HG03025 (cell line): ENCODE data around the gene ATF3.
"Not testable (repeated sequence)": the region's sequence is repeated elsewhere in the genome, so short reads cannot be mapped to it uniquely, and the experiment has no call there.

Experiments used
- ATAC-seq: cut with Tn5 transposase; IDR thresholded peaks from one replicate; pipeline ENCODE4 v1.9.1; 2021; ENCODE audit warnings: mild to moderate bottlenecking, moderate library complexity; ENCODE audit not compliant: unreplicated experiment, low FRiP score

Gene ATF3

DNA sequence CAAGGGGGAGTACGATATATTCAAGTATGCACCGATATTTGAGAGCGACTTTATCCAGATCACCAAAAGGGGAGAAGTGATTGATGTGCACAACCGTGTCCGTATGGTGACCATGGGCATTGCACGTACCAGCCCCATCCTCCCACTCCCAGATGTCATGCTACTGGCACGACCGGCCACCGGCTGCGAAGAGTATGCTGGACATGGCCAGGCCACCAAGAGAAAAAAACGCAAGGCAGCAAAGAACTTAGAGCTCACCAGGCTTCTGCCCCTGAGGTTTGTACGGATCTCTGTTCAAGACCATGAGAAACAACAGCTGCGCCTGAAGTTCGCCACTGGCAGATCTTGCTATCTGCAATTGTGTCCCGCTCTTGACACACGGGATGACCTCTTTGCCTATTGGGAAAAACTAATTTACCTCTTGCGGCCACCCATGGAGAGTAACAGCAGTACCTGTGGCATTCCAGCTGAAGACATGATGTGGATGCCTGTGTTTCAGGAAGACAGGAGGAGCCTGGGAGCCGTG, 16.5 kb downstream of the ATF3 start:
- ATAC-seq: no peak

DNA sequence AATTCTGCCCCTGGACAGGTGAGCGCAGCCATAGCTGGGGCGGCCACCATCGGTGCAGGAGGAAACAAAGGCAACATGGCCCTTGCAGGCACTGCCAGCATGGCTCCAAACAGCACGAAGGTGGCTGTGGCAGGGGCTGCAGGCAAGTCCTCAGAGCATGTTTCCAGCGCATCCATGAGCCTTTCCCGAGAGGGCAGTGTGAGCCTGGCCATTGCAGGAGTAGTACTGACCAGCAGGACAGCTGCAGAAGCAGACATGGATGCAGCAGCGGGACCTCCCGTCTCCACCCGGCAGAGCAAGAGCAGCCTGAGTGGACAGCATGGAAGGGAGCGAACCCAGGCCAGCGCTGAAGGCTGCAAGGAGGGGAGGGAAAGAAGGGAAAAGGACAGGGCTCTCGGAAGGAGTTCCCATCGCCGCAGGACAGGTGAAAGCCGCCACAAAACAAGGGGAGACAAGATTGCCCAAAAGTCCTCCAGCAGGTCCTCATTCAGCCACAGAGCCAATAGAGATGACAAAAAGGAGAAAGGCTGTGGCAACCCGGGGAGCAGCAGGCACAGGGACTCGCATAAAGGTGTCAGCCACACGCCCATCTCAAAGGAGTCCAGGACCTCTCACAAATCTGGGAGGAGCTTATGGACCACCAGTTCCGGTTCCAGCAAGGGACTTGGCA, 17.4 kb downstream of the ATF3 start:
- no peak for ATAC-seq

DNA sequence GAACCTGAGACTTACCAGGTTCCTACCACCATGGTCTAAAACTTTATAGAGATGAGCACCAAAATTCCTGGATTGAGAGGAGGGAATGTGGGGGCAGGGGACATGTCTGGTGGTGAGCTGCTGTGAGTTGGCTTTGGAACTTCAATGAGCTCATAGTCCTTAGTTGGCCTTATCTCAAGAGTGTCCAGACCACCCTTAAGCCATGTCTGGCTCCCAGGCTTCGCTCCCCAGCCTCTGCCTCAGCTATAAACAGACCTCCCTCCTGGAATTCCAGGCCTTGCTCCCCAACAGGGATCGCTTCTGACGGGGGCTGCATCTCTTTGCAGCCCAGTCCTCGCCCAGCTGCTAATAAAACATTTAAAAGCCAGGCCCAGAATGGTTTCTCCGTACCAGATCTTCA, 19.5 kb downstream of the ATF3 start:
- no peak for ATAC-seq

GRCh38 chr1:212628813-212629415, 20.4 kb downstream of the ATF3 start:
- ATAC-seq: no peak

DNA sequence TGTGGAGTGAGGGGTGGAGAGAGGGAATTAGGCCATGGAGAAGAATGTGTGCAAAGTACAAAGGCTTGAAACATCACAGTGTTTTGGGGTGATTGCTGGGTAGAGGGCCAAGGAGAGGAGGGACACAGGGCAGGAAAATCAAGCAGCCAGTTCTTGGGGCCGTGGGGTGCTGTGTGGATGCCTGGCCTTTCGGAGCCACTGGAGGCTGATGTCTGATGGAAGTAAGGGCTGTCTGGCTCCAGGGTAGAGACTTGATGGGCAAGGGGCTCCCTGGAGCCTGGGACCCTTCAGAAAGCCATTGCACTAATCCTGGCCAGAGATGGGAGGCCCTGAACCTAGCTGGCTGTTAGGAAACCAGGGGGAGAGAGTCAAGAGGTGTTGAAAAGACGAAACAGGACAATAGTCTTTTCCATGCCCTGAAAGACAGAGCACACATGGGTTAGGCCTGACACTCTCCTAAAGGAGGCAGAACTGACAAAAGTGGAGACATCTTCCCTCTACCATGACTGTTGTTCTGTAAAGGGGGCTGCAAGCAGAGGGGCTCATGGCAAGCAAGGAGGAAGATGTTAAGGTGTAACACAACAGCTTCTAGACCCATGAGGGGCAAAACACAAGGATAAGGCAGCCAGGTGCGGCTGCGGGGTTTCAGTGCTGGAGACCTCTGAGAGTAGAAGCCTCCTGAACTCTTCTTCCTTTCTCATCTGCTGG, 21.0 kb downstream of the ATF3 start:
- ATAC-seq: no peak

DNA sequence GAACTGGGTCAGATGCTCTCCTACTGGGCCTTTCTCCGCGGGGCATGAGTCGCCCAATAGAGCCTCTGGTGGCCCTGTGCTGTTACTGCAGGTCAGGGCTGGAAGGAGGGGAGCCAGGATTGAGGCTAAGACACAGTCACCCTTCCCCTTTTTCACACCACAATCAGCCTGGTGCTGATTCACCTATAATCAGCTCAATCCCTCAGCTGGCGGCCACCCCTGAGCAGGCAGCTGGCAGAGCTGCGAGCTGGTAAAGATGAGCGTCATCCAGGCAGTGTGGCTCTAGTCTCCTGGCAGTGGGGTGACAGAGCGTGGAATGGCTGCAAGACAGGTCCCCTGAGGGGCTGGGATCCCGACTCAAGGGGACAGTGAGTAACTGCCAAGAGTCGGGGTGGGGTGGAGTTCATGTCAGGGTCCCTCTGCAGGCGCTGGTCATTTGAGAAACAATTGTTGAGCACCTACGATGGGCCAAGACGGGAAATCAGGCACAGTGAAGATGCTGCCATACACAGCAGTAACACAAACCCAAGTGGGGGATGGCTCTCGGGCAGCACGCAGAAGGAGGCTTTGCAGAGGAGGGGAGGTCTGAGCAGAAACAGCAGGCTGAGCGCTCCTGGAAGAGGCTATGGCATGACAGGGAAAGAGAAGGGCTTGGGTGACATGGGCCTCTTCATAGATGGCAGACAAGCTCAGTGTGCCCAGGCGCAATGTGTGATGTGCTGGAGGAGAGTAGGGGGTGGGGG, 21.8 kb downstream of the ATF3 start:
- ATAC-seq: peak; percentile 90

GRCh38 chr1:212633161-212633560, 24.6 kb downstream of the ATF3 start:
- no peak for ATAC-seq

GRCh38 chr1:212634252-212634651, 25.7 kb downstream of the ATF3 start:
- no peak for ATAC-seq

DNA sequence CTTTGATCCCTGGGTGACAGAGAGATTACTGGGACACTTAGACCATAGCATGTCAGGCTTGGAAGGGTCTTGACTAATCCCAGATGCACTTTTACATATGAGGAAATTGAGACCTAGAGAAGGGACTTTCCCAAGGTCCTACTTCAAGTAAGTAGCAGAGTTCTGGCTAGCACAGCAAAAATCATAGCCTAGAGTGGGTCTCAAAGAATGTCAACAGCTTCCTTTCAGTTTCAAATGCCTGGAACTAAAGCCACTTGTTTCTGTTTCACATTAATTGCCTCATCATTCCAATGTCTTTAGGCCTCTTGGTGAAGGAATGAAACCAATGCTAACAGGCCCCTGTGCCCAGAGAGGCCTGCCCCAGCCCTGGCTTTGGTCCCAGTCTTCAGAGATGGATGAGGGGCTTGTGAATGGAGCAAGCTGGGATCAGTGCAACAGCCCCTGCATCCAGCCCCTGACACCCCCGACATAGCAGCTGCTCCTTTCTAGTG, 26.6 kb downstream of the ATF3 start:
- ATAC-seq: no peak

- ATAC-seq: no peak
Measured at GRCh38 chr1:212637902-212638301, 29.3 kb downstream of the ATF3 start.

GRCh38 chr1:212638492-212639151, 30.1 kb downstream of the ATF3 start:
- ATAC-seq: no peak

DNA sequence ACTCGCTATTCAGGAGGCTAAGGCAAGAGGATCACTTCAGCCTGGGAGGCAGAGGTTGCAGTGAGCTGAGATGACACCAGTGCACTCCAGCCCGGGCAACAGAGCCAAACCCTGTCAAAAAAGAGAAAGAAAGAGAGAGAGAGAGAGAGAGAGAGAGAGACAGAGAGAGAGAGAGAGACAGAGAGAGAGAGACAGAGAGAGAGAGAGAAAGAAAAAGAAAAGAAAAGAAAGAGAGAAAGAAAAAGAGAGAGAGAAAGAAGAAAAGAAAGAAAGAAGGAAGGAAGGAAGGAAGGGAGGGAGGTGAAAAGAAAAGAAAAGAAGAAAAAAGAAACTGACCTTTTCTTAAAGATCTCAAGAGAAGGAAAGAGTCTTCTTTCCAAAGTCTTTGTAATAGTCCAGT, 31.0 kb downstream of the ATF3 start:
- ATAC-seq: not testable (repeated sequence)

DNA sequence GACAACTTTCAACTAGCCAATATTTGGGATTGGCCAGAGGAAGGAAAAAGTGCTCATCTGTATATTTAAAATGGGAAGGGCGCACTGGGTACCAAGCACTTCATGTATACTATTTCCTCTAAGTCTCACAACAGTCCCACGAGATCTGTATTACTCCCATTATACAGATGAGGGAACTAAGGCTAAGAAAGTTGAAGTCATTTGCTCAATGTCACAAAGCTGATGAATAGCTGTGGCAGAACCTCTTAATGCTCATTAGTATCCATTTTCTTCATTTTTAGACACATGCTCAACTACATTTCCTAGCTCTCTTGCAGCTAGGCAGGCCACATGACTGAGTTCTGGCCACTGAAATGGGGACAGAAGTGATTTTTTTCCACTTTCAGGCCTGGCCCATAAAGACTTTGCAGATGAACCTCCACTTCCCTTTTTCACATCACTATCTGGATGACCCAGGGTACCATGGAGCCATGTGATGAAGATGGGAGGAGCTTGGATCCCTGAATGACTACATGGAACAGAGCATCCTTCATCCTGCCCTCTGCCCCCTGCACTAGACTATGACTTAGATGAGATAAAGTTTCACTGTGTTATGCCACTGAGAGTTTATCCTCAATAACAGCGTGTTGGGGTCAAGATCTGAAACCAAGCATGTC, 31.8 kb downstream of the ATF3 start:
- ATAC-seq: no peak

DNA sequence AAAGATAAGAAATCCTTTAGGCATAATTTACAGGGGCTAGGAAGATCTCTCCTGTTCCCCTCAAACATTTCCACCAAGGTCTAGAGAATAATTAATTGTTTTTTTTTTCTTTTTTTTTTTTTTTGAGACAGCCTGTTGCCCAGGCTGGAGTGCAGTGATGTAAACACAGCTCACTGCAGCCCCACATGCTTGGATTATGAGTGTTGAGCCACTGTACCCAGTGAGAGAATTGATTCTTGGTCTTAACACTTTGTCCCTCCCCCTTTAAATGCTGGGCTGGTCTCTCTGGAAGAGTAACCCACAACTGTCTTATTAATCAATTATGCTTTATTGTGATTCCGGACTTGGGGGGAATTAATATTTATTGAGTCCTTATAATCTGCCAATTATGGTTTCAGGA, 33.4 kb downstream of the ATF3 start:
- no peak for ATAC-seq

DNA sequence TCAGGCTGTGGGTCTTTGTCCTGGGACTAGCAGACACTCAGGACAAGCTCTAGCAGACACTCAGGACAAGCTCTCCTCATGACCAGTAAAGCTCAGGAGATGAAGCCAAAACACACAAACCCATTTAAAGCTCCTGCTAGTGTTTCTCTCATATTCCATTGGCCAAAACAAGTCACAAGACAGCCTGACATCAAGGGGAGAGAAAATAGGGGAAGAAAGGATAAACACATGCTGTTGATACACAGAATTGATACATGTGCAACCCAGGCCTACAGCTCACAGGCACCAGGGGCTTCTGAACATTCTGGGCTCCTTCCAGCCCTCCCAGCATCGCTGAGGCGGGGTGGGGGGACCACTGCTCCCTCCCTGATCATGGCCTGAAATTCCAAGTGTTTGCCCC, 35.3 kb downstream of the ATF3 start:
- ATAC-seq: no peak

GRCh38 chr1:212644866-212645545, 36.4 kb downstream of the ATF3 start:
- no peak for ATAC-seq

DNA sequence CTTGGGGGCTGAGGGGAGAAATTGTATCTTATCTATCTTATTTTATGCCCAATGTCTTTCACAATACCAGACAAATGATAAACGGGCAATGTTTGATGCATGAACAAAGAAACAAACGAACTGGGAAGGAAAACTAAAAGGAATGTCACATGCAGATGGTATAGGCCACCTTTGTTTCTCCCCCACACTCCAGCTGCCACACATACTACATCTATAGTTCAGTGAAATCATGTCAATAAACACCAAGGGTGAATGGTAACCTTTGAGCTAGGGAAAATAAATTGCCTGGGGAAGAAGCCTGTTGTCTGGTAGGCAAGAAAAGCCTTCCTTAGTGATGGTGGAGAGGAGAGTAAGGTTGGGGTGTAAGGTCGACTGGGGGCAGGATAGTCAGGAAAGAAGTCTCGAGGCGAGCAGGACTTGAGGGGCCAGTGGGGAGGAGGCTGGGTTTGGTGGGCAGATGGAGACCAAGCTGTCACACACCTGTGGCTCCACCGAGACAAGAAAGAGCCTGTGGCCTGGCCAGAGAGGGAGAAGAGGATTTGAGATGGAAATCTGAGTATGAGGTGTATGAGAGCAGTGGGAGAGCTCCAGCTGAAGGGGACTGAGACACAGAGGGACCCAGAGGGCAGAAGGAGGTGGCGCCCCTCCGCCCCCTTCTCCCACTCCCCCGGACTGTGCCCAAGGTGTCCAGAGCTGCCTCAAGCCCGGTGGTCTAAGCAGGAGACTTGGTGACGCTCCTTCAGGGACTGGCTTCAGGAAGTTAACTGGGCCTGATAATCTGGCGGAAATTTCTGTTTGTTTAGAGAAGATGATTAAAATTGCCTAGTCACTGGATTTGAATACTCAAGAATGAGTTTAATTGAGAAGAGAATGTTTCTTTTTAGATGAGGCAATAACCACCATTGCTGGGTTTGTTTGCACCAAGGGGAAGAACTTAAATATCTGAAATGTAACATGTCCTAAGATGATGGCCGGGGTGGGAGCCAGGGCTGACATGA, 37.3 kb downstream of the ATF3 start:
- ATAC-seq: no peak

DNA sequence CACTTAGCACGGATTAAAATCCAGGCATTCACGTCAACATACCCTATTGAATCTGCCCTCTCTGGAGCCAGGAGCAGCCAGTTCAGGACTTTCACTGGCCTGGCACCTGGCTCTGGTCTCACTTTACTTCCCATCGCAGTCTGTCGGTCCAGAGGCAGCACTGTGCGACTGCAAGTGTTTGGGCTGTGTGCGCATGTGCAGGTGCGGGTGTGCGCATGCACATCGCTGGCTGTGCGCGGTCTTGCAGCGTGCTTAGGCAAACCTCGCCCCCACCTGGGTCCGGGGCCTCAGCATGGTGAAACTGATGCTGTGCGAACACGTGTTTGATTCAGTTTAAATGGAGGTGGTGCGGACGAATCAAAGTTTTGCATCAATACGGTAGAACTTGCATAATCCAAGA, 38.0 kb downstream of the ATF3 start:
- ATAC-seq: no peak
